HFFc6 (cell line): Measurements from ENCODE around the gene TTC6. TPM values are rescaled to one million over a fixed set of nuclear protein-coding genes. Genes with fewer than 3 reads are reported as not detected.

Experiments used
- DNase-seq: peaks from one replicate; pipeline ENCODE4 v3.0.0-alpha.2; 2018
- H3K27ac Mint-ChIP-seq: 2 replicates; pipeline ENCODE4 v1.8.0; 2020; ENCODE audit warnings: mild to moderate bottlenecking, mixed read lengths
- H3K27me3 Mint-ChIP-seq: 2 replicates; pipeline ENCODE4 v1.8.0; 2021; ENCODE audit warnings: mild to moderate bottlenecking, moderate library complexity, mixed read lengths; ENCODE audit not compliant: insufficient read depth
- H3K36me3 Mint-ChIP-seq: 2 replicates; pipeline ENCODE4 v1.8.0; 2021; ENCODE audit warnings: low read depth, mixed read lengths
- H3K4me1 Mint-ChIP-seq: 2 replicates; pipeline ENCODE4 v1.8.0; 2020; ENCODE audit warnings: low read depth, mixed read lengths
- H3K4me3 Mint-ChIP-seq: 2 replicates; pipeline ENCODE4 v1.8.0; 2020; ENCODE audit warnings: mild to moderate bottlenecking, moderate library complexity, mixed read lengths
- H3K9me3 Mint-ChIP-seq: 2 replicates; pipeline ENCODE4 v1.8.0; 2020; ENCODE audit warnings: mild to moderate bottlenecking, mixed read lengths
- CTCF ChIP-seq: fragments of 200-600 bp; sonication (generic); IDR thresholded peaks from 2 replicates; pipeline ENCODE4 v1.5.0; 2021; ENCODE audit warnings: antibody characterized with exemption, mild to moderate bottlenecking
- total RNA-seq, 6 experiments: library from RNA; stranded (reverse); fragmentation: NEBNext Ultra II Directional; extraction: Animal tissue kit (Norgen Biotek cat#: 25700); gene quantifications; 2 replicates in 1 of 6; 3 replicates in 5 of 6; pipeline ENCODE4 v1.2.3, GENCODE V29; 2021

TTC6 gene
- total RNA-seq, 6 experiments from 2014 or later = 0.38 to 1.2 (median 0.62) TPM; not detected in 2

GRCh38 chr14:37587131-37587803 lies 8.2 kb upstream of the TTC6 start:
- Mint-ChIP-seq H3K4me1 (peaks cover 34% of the 10 kb centered on the region; the same call in 1 of the 2 replicates), H3K9me3 (no peaks in the 10 kb centered on the region), H3K27me3 (peaks cover 60% of the 10 kb centered on the region), H3K36me3 (peaks cover 28% of the 10 kb centered on the region; the same call in 1 of the 2 replicates), H3K4me3 (peak overlapping the region; percentile 78; the same call in 1 of the 2 replicates), H3K27ac (no peak overlapping the region)
- no peak for TF ChIP-seq CTCF
- no peak for DNase-seq

GRCh38 chr14:37587881-37588666 lies 7.4 kb upstream of the TTC6 start:
- Mint-ChIP-seq H3K27me3 (peaks cover 65% of the 10 kb centered on the region), H3K36me3 (peaks cover 31% of the 10 kb centered on the region; the same call in 1 of the 2 replicates), H3K9me3 (no peaks in the 10 kb centered on the region), H3K4me1 (peaks cover 39% of the 10 kb centered on the region; the same call in 1 of the 2 replicates), H3K4me3 (peak overlapping the region; percentile 78; the same call in 1 of the 2 replicates), H3K27ac (no peak overlapping the region; the same call in 1 of the 2 replicates)
- DNase-seq = no peak
- TF ChIP-seq CTCF = no peak

- Mint-ChIP-seq H3K4me3 (peak overlapping the region; percentile 78; the same call in 1 of the 2 replicates), H3K36me3 (peaks cover 31% of the 10 kb centered on the region; the same call in 1 of the 2 replicates)
Observed at GRCh38 chr14:37588667-37588955, 6.8 kb upstream of the TTC6 start.

GRCh38 chr14:37588956-37589714 lies 6.3 kb upstream of the TTC6 start:
- H3K27ac Mint-ChIP-seq = peak overlapping the region; percentile 30; the same call in 1 of the 2 replicates
- H3K4me1 Mint-ChIP-seq = peaks cover 47% of the 10 kb centered on the region
- no peak for DNase-seq
- TF ChIP-seq CTCF = no peak
- peaks cover 31% of the 10 kb centered on the region; the same call in 1 of the 2 replicates for H3K36me3 Mint-ChIP-seq
- peaks cover 60% of the 10 kb centered on the region for H3K27me3 Mint-ChIP-seq
- H3K4me3 Mint-ChIP-seq = peak overlapping the region; percentile 78; the same call in 1 of the 2 replicates
- no peaks in the 10 kb centered on the region for H3K9me3 Mint-ChIP-seq

More at GRCh38 chr14:37588667-37588955, 6.8 kb upstream of the TTC6 start:
- H3K4me1 Mint-ChIP-seq = peaks cover 41% of the 10 kb centered on the region
- H3K9me3 Mint-ChIP-seq = no peaks in the 10 kb centered on the region
- H3K27me3 Mint-ChIP-seq = peaks cover 63% of the 10 kb centered on the region
- TF ChIP-seq CTCF = no peak
- H3K27ac Mint-ChIP-seq = no peak overlapping the region; the same call in 1 of the 2 replicates
- no peak for DNase-seq

GRCh38 chr14:37589715-37590427 lies 5.6 kb upstream of the TTC6 start:
- Mint-ChIP-seq H3K4me3 (peak overlapping the region; percentile 78; the same call in 1 of the 2 replicates), H3K27ac (no peak overlapping the region), H3K9me3 (no peaks in the 10 kb centered on the region), H3K27me3 (peaks cover 56% of the 10 kb centered on the region), H3K36me3 (peaks cover 31% of the 10 kb centered on the region; the same call in 1 of the 2 replicates), H3K4me1 (peaks cover 50% of the 10 kb centered on the region)
- no peak for TF ChIP-seq CTCF
- no peak for DNase-seq
